Measurements from ENCODE around the gene SLC25A31. TPM values are rescaled to one million over a fixed set of nuclear protein-coding genes. Genes with fewer than 3 reads are reported as not detected.

SLC25A31 gene
- total RNA-seq, 4 donors from 2014 or later = not detected

DNA sequence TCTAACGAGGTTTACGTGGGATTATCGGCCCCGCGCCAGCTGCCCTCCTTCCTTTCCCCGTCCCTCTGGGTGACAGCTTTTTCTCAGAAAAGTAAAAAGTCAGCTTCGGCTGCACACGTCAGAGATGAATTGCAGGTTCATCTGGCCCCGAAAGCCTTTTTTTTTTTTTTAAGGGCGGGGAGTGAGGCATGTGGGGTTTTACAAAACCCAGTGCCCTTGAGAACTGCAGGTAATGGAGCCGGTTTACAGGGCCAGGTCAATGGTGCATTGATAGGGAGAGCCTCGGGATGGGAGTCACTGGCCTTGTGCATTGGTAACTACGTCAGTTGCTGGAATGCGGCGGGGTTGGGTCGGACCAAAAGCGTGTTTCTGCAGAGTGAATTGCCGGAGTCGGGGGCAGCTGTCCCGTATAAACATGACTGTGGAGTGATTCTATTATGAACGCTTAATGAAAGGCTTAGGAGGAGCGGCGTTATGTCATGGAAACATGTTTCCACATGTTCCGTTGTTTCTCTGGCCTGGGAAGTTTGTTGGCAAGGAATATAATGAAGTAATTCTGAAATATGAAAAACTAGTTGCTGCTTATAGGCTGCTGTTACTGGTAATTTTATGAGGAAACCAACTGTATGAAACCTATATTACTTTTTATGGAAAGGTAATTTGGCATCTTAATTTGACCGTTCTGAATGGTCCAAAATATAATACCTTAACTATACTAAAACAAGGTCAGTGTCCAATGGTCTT, 53.0 kb downstream of the SLC25A31 start:
- ATAC-seq (ENCODE audit: low FRiP score) (peak; percentile 73), DNase-seq (ENCODE audit: low spot score) (peak; percentile 43)
- TF ChIP-seq CTCF (IDR thresholded peaks at IDR 0.05) = no peak

GRCh38 chr4:127783955-127784770, 54.0 kb downstream of the SLC25A31 start:
- ATAC-seq (ENCODE audit: low FRiP score) = no peak
- DNase-seq (ENCODE audit: low spot score) = no peak
- no peak for TF ChIP-seq CTCF (IDR thresholded peaks at IDR 0.05)

DNA sequence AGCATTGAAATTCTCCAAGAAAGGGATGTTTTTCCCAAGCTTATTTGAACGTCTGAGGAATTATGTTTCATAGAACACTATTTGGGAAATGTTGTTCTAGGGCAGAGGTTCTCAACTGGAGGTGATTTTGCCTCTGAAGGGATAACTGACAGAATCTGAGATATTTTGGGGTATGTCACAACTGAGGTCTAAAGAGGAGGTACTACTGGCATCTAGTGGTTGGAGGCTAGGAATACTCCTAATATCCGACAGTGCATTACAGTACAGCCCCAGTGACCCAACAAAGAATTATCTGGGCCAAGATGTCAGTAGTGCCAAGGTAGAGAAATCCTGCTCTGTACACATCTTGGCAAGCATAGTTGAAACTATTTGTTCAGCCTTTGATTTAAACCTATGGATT, 58.3 kb downstream of the SLC25A31 start:
- no peak for ATAC-seq (ENCODE audit: low FRiP score)
- no peak for DNase-seq (ENCODE audit: low spot score)
- TF ChIP-seq CTCF (IDR thresholded peaks at IDR 0.05) = no peak

DNA sequence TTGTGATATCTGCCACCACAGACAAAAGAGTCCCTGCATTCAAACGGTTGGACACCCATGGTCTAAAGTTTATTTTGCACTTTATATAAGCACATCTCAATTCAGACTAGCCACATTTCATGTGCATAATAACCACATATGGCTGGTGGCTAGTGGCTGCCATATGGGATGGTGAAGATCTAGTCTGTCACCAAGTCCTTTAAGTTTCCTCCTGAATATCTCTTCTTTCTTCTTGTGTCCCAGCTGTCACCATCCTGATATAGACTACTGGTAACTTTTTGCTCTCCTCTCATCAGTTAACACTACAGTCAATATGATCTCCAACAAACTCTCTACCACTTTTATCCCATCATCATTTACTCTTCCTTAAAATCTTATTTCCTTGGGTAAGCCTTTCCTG, 61.2 kb downstream of the SLC25A31 start:
- no peak for ATAC-seq (ENCODE audit: low FRiP score)
- no peak for TF ChIP-seq CTCF (IDR thresholded peaks at IDR 0.05)
- no peak for DNase-seq (ENCODE audit: low spot score)

DNA sequence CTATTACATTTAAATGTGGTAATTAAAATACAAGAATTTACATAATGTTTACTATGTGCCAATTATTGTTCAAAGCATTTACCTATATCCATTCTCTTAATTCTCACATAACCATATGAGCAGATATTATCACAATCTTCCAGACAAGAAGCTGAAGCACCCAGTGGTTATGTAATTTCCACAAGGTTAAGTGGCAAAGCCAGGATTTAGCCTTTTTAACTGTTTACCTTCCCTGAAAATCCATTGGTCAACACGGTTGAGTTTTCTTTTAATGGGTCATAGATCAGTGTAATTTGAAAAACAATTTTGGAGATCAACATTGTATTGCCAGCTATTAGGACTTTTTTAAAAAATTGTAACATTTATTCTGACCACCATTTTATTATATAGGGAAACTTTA, 63.3 kb downstream of the SLC25A31 start:
- TF ChIP-seq CTCF (IDR thresholded peaks at IDR 0.05) = no peak
- DNase-seq (ENCODE audit: low spot score) (no peak), ATAC-seq (ENCODE audit: low FRiP score) (no peak)

- DNase-seq (ENCODE audit: low spot score) (no peak), ATAC-seq (ENCODE audit: low FRiP score) (no peak)
- no peak for TF ChIP-seq CTCF (IDR thresholded peaks at IDR 0.05)
Measured at GRCh38 chr4:127799711-127800110, 69.5 kb downstream of the SLC25A31 start.
